H1 (cell line): ENCODE results near the gene OTOF. TPM values are rescaled to one million over a fixed set of nuclear protein-coding genes. Genes with fewer than 3 reads are reported as not detected.

Experiments
- KDM5A ChIP-seq: fragments of 200-600 bp; IDR thresholded peaks from 2 replicates; pipeline ENCODE4 v1.7.1; 2012; ENCODE audit warnings: mild to moderate bottlenecking, low read length, inconsistent platforms, mixed read lengths
- MAFK ChIP-seq: IDR thresholded peaks from 2 replicates; pipeline ENCODE4 v1.6.1; 2012; ENCODE audit warnings: low read depth, mild to moderate bottlenecking, improper control_type of control experiment, low read length
- RAD21 ChIP-seq, 2 experiments: IDR thresholded peaks in 1 of 2; conservative IDR thresholded peaks in 1 of 2; 2 replicates each; pipeline ENCODE4 v1.6.1; 2011; ENCODE audit warnings: low read depth in 2 of 2, low read length in 2 of 2, improper control_type of control experiment in 1 of 2, inconsistent platforms in 1 of 2, mild to moderate bottlenecking in 1 of 2, moderate library complexity in 1 of 2
- SP4 ChIP-seq: IDR thresholded peaks from 2 replicates; pipeline ENCODE4 v1.6.1; 2012; ENCODE audit warnings: low read length, inconsistent platforms
- SUZ12 ChIP-seq: fragments of 200-600 bp; sonication (generic); IDR thresholded peaks from 2 replicates; pipeline ENCODE4 v1.6.1; 2012; ENCODE audit warnings: mild to moderate bottlenecking, inconsistent platforms, low read length, moderate library complexity, mixed read lengths
- TCF12 ChIP-seq: IDR thresholded peaks from 2 replicates; pipeline ENCODE4 v1.6.1; 2011; ENCODE audit warnings: low read depth, mild to moderate bottlenecking, low read length
- TEAD4 ChIP-seq: IDR thresholded peaks from 2 replicates; pipeline ENCODE4 v1.6.1; 2012; ENCODE audit warnings: low read depth, low read length, inconsistent platforms, mixed read lengths
- ZNF274 ChIP-seq: IDR thresholded peaks from 2 replicates; pipeline ENCODE4 v1.7.0; 2012; ENCODE audit warnings: low read length, borderline replicate concordance; ENCODE audit errors: extremely low read depth
- polyA plus RNA-seq, 7 experiments: library from polyadenylated mRNA; depleted of rRNA in 3 of 7; stranded (reverse) in 5 of 7; unstranded in 2 of 7; fragments of >200 nt in 5 of 7; fragments of 200-250 nt in 2 of 7; gene quantifications; 1 replicate in 5 of 7; 2 replicates in 1 of 7; 4 replicates in 1 of 7; pipeline versions ENCODE4 v1.2.1 to v1.2.3, GENCODE V29; 2011 to 2013; ENCODE audit warnings: missing spikeins in 2 of 7, mixed read lengths in 2 of 7
- total RNA-seq: library from RNA; stranded (reverse); fragmentation: NEBNext Ultra II Directional; extraction: Animal tissue kit (Norgen Biotek cat#: 25700); gene quantifications from 2 replicates; pipeline ENCODE4 v1.2.1, GENCODE V29; 2021
- TF ChIP-seq, protein P1 (sequence below): fragments of 300-600 bp; sonication (generic); IDR thresholded peaks from 2 replicates; pipeline ENCODE4 v1.7.1; 2012; ENCODE audit warnings: low read length, moderate library complexity, mild to moderate bottlenecking, inconsistent platforms; ENCODE audit not compliant: insufficient replicate concordance
- TF ChIP-seq, protein P2 (sequence below): IDR thresholded peaks from 2 replicates; pipeline ENCODE4 v1.6.1; 2011; ENCODE audit warnings: low read length, improper control_type of control experiment

Gene OTOF
- total and polyA plus RNA-seq, 2 of the 8 experiments (the other 6 are each of a cell fraction or from before 2014, with no cell fraction given) = 0.06 TPM; not detected in 1

DNA sequence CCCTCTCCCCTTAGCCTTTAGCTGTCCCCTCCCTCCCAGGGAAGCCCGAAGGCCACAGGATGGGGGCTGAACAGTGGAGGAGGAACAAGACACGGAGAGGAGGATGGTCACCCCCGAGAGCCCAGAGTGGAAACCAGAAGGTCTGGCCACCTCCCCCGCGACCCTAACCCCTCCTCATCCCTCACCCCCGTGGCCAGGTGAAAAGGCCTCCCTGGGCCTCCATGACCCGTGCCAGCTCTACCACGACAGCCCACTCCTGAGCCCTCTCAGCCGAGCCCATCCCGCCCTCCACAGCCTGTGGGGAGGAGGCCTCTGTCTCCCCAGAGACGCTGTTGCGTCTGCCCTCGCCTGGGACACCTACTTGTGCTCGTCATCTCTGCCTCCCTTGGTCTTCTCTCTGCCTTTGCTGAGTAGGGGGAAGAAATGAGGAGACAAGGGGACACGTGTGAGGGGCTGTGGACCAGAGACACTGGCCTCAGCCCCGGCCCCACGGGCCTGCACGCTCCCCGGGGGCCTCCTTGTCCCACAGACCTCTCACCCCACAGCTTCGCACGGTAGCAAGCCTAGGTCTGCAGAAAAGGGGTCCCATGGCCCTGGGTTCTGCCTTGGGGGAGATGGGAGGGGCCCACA lies 32.5 kb upstream of the OTOF start (continued):
- TF ChIP-seq, protein P1, sequence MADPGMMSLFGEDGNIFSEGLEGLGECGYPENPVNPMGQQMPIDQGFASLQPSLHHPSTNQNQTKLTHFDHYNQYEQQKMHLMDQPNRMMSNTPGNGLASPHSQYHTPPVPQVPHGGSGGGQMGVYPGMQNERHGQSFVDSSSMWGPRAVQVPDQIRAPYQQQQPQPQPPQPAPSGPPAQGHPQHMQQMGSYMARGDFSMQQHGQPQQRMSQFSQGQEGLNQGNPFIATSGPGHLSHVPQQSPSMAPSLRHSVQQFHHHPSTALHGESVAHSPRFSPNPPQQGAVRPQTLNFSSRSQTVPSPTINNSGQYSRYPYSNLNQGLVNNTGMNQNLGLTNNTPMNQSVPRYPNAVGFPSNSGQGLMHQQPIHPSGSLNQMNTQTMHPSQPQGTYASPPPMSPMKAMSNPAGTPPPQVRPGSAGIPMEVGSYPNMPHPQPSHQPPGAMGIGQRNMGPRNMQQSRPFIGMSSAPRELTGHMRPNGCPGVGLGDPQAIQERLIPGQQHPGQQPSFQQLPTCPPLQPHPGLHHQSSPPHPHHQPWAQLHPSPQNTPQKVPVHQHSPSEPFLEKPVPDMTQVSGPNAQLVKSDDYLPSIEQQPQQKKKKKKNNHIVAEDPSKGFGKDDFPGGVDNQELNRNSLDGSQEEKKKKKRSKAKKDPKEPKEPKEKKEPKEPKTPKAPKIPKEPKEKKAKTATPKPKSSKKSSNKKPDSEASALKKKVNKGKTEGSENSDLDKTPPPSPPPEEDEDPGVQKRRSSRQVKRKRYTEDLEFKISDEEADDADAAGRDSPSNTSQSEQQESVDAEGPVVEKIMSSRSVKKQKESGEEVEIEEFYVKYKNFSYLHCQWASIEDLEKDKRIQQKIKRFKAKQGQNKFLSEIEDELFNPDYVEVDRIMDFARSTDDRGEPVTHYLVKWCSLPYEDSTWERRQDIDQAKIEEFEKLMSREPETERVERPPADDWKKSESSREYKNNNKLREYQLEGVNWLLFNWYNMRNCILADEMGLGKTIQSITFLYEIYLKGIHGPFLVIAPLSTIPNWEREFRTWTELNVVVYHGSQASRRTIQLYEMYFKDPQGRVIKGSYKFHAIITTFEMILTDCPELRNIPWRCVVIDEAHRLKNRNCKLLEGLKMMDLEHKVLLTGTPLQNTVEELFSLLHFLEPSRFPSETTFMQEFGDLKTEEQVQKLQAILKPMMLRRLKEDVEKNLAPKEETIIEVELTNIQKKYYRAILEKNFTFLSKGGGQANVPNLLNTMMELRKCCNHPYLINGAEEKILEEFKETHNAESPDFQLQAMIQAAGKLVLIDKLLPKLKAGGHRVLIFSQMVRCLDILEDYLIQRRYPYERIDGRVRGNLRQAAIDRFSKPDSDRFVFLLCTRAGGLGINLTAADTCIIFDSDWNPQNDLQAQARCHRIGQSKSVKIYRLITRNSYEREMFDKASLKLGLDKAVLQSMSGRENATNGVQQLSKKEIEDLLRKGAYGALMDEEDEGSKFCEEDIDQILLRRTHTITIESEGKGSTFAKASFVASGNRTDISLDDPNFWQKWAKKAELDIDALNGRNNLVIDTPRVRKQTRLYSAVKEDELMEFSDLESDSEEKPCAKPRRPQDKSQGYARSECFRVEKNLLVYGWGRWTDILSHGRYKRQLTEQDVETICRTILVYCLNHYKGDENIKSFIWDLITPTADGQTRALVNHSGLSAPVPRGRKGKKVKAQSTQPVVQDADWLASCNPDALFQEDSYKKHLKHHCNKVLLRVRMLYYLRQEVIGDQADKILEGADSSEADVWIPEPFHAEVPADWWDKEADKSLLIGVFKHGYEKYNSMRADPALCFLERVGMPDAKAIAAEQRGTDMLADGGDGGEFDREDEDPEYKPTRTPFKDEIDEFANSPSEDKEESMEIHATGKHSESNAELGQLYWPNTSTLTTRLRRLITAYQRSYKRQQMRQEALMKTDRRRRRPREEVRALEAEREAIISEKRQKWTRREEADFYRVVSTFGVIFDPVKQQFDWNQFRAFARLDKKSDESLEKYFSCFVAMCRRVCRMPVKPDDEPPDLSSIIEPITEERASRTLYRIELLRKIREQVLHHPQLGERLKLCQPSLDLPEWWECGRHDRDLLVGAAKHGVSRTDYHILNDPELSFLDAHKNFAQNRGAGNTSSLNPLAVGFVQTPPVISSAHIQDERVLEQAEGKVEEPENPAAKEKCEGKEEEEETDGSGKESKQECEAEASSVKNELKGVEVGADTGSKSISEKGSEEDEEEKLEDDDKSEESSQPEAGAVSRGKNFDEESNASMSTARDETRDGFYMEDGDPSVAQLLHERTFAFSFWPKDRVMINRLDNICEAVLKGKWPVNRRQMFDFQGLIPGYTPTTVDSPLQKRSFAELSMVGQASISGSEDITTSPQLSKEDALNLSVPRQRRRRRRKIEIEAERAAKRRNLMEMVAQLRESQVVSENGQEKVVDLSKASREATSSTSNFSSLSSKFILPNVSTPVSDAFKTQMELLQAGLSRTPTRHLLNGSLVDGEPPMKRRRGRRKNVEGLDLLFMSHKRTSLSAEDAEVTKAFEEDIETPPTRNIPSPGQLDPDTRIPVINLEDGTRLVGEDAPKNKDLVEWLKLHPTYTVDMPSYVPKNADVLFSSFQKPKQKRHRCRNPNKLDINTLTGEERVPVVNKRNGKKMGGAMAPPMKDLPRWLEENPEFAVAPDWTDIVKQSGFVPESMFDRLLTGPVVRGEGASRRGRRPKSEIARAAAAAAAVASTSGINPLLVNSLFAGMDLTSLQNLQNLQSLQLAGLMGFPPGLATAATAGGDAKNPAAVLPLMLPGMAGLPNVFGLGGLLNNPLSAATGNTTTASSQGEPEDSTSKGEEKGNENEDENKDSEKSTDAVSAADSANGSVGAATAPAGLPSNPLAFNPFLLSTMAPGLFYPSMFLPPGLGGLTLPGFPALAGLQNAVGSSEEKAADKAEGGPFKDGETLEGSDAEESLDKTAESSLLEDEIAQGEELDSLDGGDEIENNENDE = no peak
- TF ChIP-seq SUZ12 (no peak), SP4 (no peak), TEAD4 (no peak), KDM5A (no peak), RAD21 (IDR thresholded peaks at IDR 0.05 in 1 of 2, conservative IDR thresholded peaks at IDR 0.05 in 1 of 2; ENCODE audit: low read depth in 2 of 2, low read length in 2 of 2) (no peak), MAFK (no peak), ZNF274 (no peak), TCF12 (no peak)
- TF ChIP-seq, protein P2, sequence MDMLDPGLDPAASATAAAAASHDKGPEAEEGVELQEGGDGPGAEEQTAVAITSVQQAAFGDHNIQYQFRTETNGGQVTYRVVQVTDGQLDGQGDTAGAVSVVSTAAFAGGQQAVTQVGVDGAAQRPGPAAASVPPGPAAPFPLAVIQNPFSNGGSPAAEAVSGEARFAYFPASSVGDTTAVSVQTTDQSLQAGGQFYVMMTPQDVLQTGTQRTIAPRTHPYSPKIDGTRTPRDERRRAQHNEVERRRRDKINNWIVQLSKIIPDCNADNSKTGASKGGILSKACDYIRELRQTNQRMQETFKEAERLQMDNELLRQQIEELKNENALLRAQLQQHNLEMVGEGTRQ = no peak
